ENCODE measurements around the gene SLX4IP.

The SLX4IP gene

DNA sequence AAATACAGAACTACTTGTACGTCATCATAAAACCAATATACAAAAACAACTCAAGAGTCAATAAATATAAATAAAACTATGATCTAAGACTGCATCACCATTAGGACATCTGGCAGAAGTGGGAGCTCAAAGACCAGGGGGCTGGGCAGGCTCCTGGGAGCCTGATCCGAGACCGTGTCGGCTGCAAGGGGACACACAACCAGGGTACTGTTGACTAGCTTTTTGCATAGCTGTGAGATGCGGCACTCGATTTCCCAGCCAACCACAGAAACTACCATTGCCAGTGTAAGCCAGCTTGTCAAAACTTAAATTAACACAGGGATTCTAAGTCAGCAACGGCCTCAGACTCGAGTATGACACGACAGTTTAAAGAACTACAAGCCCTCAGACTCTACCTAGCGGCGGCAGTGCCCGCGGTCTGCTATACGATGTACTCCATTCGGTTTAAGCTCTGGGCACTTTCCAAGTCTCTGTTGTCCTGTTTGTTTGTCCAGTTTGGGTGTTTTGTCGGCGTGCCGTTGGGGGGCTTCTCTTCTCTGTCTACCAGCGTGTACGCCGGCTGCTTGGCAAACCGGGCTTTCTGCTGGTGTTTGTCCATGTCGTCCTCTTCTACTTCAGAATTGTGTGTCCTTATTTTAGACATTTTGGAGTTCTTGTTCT, 204.1 kb downstream of the SLX4IP start:
- no peak for DNase-seq

GRCh38 chr20:10639737-10640556, 204.8 kb downstream of the SLX4IP start:
- no peak for DNase-seq

- DNase-seq = no peak
Observed at GRCh38 chr20:10640897-10641296, 205.8 kb downstream of the SLX4IP start.

DNA sequence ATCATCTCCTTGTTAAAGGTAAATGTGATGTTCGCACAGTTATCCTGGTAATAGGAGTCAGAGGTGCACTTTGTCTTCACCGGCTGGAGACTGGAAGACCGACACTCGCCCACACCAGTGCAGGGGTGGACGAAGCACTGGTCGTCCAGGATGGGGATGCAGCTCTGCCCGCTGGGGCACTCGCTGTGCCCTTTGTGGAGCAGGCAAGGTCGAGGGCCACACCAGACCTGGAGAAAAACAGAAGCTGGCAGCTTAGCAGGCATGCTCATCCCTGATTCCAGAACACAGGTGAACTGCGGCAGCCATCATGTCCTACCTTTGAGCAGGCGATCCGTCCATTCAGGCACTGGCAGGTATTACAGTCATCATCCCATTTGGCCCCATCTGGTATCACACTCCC, 206.4 kb downstream of the SLX4IP start:
- no peak for DNase-seq

GRCh38 chr20:10641893-10642292, 206.8 kb downstream of the SLX4IP start:
- DNase-seq = no peak

DNA sequence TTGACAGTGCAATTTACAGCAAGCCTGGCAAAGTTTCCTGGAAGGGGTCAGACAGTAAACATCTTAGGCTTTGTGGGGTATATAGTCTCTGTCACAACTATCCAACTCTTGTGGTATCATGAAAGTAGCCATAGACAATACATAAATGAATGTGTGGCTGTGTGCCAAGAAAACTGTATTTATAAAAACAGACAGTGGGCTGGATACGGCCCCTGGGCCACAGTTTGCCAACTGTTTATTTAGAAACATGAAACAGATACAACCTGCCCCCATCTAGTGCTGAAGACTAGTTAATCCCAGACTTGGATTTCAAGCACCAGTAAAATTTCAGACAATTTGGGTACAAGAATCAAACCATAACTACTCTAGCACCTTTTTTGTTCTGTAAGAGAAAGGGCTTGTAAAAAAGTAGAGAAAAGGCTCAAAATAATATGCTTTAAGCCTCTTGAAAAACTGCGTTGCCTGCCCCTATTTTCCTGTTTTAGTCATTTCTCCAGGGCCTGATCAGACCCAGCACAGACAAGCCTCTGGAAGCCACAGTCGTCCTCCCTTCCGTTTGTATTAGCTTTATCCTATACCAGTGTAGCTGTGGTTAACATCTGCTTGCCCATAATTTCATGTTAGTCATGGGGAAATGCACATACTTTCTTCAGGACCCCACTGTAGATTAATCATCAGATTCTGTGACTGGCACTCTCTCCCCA, 207.9 kb downstream of the SLX4IP start:
- no peak for DNase-seq

GRCh38 chr20:10643560-10643873, 208.4 kb downstream of the SLX4IP start:
- DNase-seq = no peak

DNA sequence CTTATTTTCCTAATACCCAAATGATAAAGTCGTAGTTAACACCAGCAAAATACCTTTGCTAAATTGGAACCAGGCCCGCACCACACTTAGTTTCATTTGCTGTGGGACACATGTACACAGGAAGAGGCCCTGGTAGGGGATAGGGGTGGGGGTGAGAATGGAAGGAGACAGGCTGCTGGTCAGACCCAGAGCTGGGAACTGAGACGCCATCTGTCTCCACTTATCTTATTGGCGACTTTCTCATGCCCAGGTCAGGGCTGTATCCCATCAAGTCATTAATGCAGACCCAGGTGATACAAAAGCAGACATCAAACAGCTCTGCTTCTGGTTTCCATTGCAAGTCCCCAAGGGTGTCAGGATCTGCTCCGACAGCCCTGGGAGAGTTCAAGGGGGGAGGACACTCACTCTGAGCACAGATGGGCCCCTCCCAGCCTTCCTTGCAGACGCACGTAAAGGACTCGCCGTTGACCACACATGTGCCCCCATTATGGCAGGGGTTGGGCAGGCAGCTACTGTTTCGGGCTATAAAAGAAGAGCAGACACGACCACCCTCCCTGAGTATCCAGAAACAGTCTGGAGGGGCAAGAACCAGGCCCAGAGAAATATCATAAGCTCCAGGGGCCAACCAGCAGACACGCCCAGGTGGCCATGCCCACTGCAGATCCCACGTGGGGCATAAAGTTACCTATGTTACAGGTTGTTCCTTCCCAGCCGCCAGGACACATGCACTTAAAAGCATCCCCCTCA, 209.5 kb downstream of the SLX4IP start:
- no peak for DNase-seq

DNA sequence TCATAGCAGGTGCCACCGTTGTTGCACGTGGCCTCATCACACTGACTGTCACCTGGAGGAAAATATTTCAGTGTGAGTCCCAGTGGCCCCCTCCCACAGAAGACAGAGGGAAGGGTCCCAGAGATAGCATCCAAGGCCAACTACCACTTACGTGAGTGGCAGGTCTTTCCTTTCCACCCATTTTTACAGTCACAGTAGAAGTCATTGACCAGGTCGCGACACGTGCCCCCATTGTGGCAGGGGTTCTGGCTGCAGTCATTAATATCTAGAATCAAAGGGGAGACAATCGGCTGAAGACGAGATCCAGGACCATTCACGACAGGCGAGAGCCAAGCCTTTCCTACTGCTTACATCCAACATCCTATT, 210.1 kb downstream of the SLX4IP start:
- DNase-seq = no peak

DNA sequence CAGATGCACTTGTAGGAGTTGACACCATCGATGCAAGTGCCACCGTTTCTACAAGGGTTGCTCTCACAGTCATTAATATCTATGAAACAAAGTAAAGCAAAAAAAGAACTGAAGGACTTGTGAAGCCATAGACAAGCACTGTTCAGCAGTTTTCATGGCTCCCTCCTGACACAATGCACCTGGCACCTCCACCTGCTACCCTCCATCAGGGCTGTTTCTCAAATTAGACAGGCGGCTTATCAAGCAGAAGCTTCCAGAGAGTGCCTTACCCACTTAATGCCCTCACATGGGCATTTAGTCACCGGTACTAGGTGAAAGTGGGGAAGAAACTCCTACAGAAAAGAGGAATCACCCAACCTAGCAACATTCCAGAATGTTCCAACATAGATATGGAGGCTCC, 210.9 kb downstream of the SLX4IP start:
- DNase-seq = no peak

- no peak for DNase-seq
Observed at GRCh38 chr20:10646886-10647420, 211.8 kb downstream of the SLX4IP start.

- no peak for DNase-seq
Observed at GRCh38 chr20:10647471-10647870, 212.4 kb downstream of the SLX4IP start.

- no peak for DNase-seq
Observed at GRCh38 chr20:10647909-10648308, 212.8 kb downstream of the SLX4IP start.

DNA sequence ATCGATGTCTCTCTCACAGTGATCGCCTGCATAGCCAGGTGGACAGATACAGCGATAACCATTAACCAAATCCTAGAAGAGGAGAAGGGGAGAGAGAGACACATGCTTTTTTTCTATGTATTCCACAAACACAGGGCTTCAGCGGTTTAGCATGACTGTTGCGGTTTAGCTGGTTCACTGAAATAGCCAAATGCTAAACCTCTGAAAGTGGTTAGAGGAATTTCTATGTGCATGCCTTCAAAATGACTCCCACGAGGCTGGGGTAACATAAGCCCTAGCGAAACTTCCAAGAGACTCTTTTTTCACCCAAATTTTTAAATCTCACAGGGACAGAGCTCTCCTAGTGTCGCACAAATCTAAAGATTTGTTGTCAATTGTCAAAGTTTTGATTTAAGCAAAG, 213.5 kb downstream of the SLX4IP start:
- no peak for DNase-seq

DNA sequence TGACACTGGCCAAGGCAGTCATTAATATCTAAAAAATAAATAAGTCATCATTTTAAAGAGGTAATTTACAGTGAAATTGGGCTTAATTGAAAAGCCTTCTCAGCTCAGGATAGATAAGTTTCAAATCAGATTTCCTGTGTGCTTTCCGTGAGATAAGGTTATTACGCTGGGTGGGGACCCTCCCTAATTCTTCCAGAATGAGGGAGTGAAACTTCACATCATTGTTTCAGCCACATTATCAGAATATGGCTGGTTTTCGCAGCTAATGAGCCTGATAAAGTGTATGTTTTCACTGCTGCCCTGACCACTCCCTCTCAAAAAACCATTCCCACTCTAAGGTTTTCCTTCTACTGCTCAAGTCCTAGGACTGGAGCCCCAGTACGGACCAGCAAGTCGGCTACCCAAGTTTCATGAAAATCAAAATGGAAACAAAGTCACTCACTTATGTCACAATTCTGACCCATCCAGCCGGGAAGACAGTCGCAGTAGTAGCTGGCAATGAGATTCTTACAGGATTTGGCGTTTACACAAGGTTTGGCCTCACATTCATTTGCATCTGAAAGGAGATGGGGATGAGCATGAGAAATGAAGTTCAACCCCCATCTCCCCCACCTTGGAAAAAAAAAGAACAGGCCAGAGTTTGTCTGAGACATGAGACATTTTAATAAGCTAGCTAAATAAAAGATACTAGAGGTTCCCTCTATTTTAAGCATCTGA, 214.1 kb downstream of the SLX4IP start:
- DNase-seq = no peak

DNA sequence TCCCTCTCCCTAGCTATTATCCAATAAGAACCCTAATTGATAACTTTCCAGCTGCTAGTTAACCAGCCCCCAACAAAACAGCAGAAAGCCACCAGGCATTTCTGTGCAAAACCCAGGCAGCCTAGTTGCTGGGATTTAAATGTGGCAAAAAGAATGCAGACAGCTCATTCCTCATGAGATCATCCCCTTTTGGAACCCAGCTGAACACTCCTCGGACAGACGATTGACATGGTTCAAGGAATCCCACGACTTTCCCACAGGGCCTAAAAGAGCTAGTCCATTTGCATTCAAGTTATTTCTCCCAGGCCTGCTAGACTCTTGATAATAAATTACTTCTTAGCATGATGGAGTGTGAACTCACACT, 214.7 kb downstream of the SLX4IP start:
- no peak for DNase-seq

DNA sequence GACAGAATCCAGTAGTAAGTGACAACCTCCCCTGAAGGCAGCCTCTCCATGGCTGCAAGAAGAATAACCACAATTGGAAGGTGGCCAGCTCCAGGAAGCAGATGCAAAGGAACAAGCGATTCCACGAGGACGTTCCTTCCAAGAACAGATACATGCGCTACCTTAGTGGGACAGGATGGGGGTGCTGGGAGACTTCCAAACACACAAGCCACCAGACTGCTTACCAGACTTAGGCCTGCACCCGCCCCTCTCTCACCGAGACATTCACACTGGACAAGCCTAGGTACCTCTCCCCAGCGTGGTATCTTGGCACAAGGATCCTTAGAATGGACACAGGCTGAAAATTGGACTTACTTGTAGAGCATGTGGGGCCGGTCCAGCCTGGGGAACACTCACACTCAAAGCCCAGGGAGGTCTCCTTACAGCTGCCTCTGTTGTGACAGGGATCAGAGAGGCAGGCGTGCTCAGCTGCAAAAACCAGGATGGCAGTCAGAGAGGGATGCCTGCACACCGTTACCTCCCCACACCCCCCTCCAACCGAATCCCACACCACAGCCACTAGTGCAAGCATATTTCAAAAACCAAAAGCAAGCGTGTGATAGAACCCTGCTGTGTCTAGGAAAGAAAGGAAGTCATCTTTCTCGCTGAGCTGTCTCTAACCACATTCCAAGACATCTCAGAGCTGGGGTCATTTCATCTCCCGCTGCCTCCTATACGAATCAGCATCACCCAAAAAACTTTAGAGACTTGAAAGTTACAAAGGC, 216.3 kb downstream of the SLX4IP start:
- no peak for DNase-seq

DNA sequence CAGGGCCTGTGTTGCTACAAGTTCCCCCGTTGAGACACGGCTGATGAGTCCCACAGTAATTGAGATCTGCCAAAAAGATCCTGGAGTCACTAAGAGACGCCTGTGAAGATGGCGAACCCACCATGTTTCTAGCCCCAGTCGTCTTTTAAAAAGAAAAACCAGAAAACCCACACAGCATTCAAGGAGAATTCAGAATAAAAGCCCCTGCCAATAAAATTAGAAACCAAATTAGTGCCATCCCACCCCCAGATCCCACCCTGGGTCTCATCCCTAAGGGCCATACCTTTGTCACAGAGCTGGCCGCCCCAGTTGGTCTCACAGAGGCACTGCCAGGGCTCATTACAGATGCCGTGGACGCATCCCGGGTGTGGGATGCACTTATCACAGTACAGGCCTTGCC, 217.1 kb downstream of the SLX4IP start:
- DNase-seq = no peak

DNA sequence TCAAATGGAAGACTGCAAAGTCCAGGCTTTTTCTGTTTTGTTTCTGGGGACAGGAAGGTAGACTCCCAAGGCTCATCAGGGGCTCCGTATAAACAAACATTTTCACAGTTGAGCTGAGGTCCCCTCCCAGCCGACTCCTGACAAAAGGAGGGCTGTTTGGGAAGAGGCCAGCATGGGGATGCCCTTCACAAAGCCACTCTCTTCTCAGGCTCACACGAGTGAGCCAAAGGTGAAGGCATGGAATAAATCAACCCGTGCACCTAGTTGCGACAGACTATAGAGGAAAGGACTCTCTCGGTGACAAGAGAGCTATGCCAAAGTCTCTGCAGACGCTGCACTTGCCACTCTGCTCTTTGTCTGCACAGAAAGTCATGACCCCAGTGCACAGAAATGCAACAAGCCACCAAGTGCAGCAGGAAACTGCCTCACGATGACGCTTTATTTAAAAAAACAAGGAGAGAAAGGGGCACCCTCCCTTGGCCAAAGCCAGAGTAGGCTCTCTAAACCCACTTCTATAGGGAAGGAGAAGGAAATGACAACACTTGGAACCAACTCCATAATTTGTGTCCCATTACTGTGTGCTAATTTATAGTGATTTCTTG, 217.7 kb downstream of the SLX4IP start:
- no peak for DNase-seq

GRCh38 chr20:10653599-10654249, 218.6 kb downstream of the SLX4IP start:
- no peak for DNase-seq

GRCh38 chr20:10654250-10654610, 219.1 kb downstream of the SLX4IP start:
- DNase-seq = no peak
